GM23248 (cell line): ENCODE data around the gene MED15. TPM values are rescaled to one million over a fixed set of nuclear protein-coding genes. Genes with fewer than 3 reads are reported as not detected.

ENCODE experiments used
- DNase-seq: peaks from one replicate; pipeline ENCODE4 v3.0.0-alpha.2; 2015
- H2AFZ ChIP-seq: fragments of 200-600 bp; sonication (generic); 2 replicates; pipeline ENCODE4 v1.6.1; 2016; ENCODE audit warnings: antibody characterized with exemption
- H3F3A ChIP-seq: fragments of 200-600 bp; sonication (generic); 2 replicates; pipeline ENCODE4 v1.6.1; 2016; ENCODE audit warnings: mild to moderate bottlenecking, antibody characterized with exemption, mixed run types; ENCODE audit not compliant: insufficient read depth
- H3K27ac ChIP-seq: fragments of 200-600 bp; sonication (generic); 2 replicates; pipeline ENCODE4 v1.5.1; 2016; ENCODE audit warnings: mild to moderate bottlenecking
- H3K27me3 ChIP-seq: fragments of 200-600 bp; sonication (generic); replicated peaks from 2 replicates; pipeline ENCODE4 v1.6.1; 2016; ENCODE audit warnings: mild to moderate bottlenecking; ENCODE audit not compliant: insufficient read depth
- H3K36me3 ChIP-seq: fragments of 200-600 bp; sonication (generic); 2 replicates; pipeline ENCODE4 v1.6.1; 2016; ENCODE audit warnings: low read depth, mild to moderate bottlenecking
- H3K4me1 ChIP-seq: fragments of 200-600 bp; sonication (generic); 2 replicates; pipeline ENCODE4 v1.6.1; 2016; ENCODE audit warnings: mild to moderate bottlenecking; ENCODE audit not compliant: insufficient read depth
- H3K4me2 ChIP-seq: fragments of 200-600 bp; sonication (generic); one replicate; pipeline ENCODE4 v1.6.1; 2016; ENCODE audit warnings: mild to moderate bottlenecking; ENCODE audit not compliant: unreplicated experiment
- H3K4me3 ChIP-seq: fragments of 200-600 bp; sonication (generic); 2 replicates; pipeline ENCODE4 v1.5.1; 2016; ENCODE audit warnings: mild to moderate bottlenecking
- H3K79me2 ChIP-seq: fragments of 200-600 bp; sonication (generic); 2 replicates; pipeline ENCODE4 v1.6.1; 2016; ENCODE audit warnings: mild to moderate bottlenecking; ENCODE audit not compliant: insufficient read depth
- H3K9ac ChIP-seq: fragments of 200-600 bp; sonication (generic); 2 replicates; pipeline ENCODE4 v1.6.1; 2016; ENCODE audit warnings: mild to moderate bottlenecking
- H3K9me2 ChIP-seq: fragments of 200-600 bp; sonication (generic); 2 replicates; pipeline ENCODE4 v1.6.1; 2016; ENCODE audit warnings: mixed run types, mild to moderate bottlenecking, moderate library complexity; ENCODE audit not compliant: insufficient read depth
- H3K9me3 ChIP-seq: fragments of 200-600 bp; sonication (generic); one replicate; pipeline ENCODE4 v1.6.1; 2017; ENCODE audit warnings: low read depth
- H4K20me1 ChIP-seq: fragments of 200-600 bp; sonication (generic); 2 replicates; pipeline ENCODE4 v1.6.0; 2016; ENCODE audit not compliant: insufficient read depth
- EZH2 ChIP-seq: fragments of 200-600 bp; sonication (generic); IDR thresholded peaks from 2 replicates; pipeline ENCODE4 v1.6.1; 2018; ENCODE audit warnings: antibody characterized with exemption, mild to moderate bottlenecking; ENCODE audit not compliant: insufficient read depth, poor library complexity, severe bottlenecking
- EZH2phosphoT487 ChIP-seq: fragments of 200-600 bp; sonication (generic); IDR thresholded peaks from 2 replicates; pipeline ENCODE4 v1.6.1; 2018; ENCODE audit warnings: antibody characterized with exemption, moderate library complexity, mild to moderate bottlenecking, low read depth; ENCODE audit not compliant: insufficient read depth
- WGBS, 2 experiments: methylation state at CpG; one replicate each; pipeline ENCODE4 v1.1.6; 2015 to 2017; ENCODE audit warnings: low lambda C conversion rate in 2 of 2, low coverage in 1 of 2; ENCODE audit errors: missing lambda C conversion rate in 2 of 2; 5-methylcytosine and 5-hydroxymethylcytosine counted together
- in situ Hi-C: fragments of 300-500 bp; cut with MboI; formaldehyde crosslinking; loops from 2 replicates; pipeline ENCODE4 v1.15.0; 2020
- polyA plus RNA-seq: library from polyadenylated mRNA; unstranded; fragments of >200 nt; fragmentation: Nextera tagmentation; extraction: Ambion mirVana; gene quantifications from 2 replicates; pipeline ENCODE4 v1.2.1, GENCODE V29; 2016
- total RNA-seq: library from RNA; depleted of rRNA; stranded (reverse); fragments of >200 nt; shearing (Covaris generic); gene quantifications from 2 replicates; pipeline ENCODE4 v1.2.3, GENCODE V29; 2014

Gene MED15
- total and polyA plus RNA-seq, 2 experiments from 2014 or later = 40.2 to 69.7 TPM

- Histone ChIP-seq H3K4me1 (no peaks in the 10 kb centered on the region), H3K9me3 (no peaks in the 10 kb centered on the region), H3F3A (no peaks in the 10 kb centered on the region), H3K9ac (no peak overlapping the region), H3K27me3 (no peaks in the 10 kb centered on the region), H3K27ac (no peak overlapping the region), H3K9me2 (no peaks in the 10 kb centered on the region), H3K4me3 (no peak overlapping the region), H2AFZ (no peak overlapping the region), H4K20me1 (no peaks in the 10 kb centered on the region), H3K36me3 (no peaks in the 10 kb centered on the region), H3K4me2 (no peak overlapping the region), H3K79me2 (no peaks in the 10 kb centered on the region)
- peak; percentile 76 for DNase-seq
- WGBS, 2 experiments = 44 to 51% methylated on average over 13 of the region's 13 CpGs
- TF ChIP-seq EZH2phosphoT487 = no peak
- no peak for TF ChIP-seq EZH2
- in situ Hi-C loops = no loop called here
These were observed 98.8 kb downstream of the MED15 start for GRCh38 chr22:20606041-20606783.

- TF ChIP-seq EZH2 (no peak), EZH2phosphoT487 (no peak)
- Histone ChIP-seq H3K4me2 (no peak overlapping the region), H3K9me3 (no peaks in the 10 kb centered on the region), H3K9me2 (no peaks in the 10 kb centered on the region), H3K27ac (no peak overlapping the region), H3K27me3 (no peaks in the 10 kb centered on the region), H3K9ac (no peak overlapping the region), H3K79me2 (no peaks in the 10 kb centered on the region), H3F3A (no peaks in the 10 kb centered on the region), H3K4me3 (no peak overlapping the region), H4K20me1 (no peaks in the 10 kb centered on the region), H3K36me3 (no peaks in the 10 kb centered on the region), H3K4me1 (no peaks in the 10 kb centered on the region), H2AFZ (no peak overlapping the region)
- 68 to 74% methylated on average over 9 of the region's 9 CpGs for WGBS, 2 experiments
- DNase-seq = no peak
- in situ Hi-C loops = no loop called here
These were observed 99.3 kb downstream of the MED15 start for GRCh38 chr22:20606784-20607128.

GRCh38 chr22:20607157-20607907 lies 99.9 kb downstream of the MED15 start:
- Histone ChIP-seq H3F3A (no peaks in the 10 kb centered on the region), H3K27me3 (no peaks in the 10 kb centered on the region), H3K27ac (no peak overlapping the region), H4K20me1 (no peaks in the 10 kb centered on the region), H3K9ac (no peak overlapping the region), H3K9me2 (no peaks in the 10 kb centered on the region), H3K36me3 (no peaks in the 10 kb centered on the region), H3K9me3 (no peaks in the 10 kb centered on the region), H3K4me3 (no peak overlapping the region), H3K4me2 (no peak overlapping the region), H2AFZ (no peak overlapping the region), H3K79me2 (no peaks in the 10 kb centered on the region), H3K4me1 (no peaks in the 10 kb centered on the region)
- WGBS, 2 experiments = 61 to 63% methylated on average over 27 to 31 of the region's 31 CpGs
- in situ Hi-C loops = no loop called here
- TF ChIP-seq EZH2phosphoT487 (no peak), EZH2 (no peak)
- no peak for DNase-seq

- H3F3A ChIP-seq = no peaks in the 10 kb centered on the region
- WGBS, 2 experiments = 39 to 46% methylated on average over 8 of the region's 8 CpGs
- H3K9ac ChIP-seq = no peak overlapping the region
- no peaks in the 10 kb centered on the region for H4K20me1 ChIP-seq
- DNase-seq = peak; percentile 62
- H3K36me3 ChIP-seq = no peaks in the 10 kb centered on the region
- TF ChIP-seq EZH2phosphoT487 (no peak), EZH2 (no peak)
- H3K79me2 ChIP-seq = no peaks in the 10 kb centered on the region
- H3K4me3 ChIP-seq = no peak overlapping the region
- H3K9me3 ChIP-seq = no peaks in the 10 kb centered on the region
- no peak overlapping the region for H3K4me2 ChIP-seq
- no peaks in the 10 kb centered on the region for H3K9me2 ChIP-seq
- H3K27me3 ChIP-seq = 0 out of 2 replicates have a peak, but pooled peaks cover 5% of the 10 kb centered on the region
- no peak overlapping the region for H2AFZ ChIP-seq
- in situ Hi-C loops = no loop called here
- H3K4me1 ChIP-seq = no peaks in the 10 kb centered on the region
- H3K27ac ChIP-seq = no peak overlapping the region
These were observed 102.9 kb downstream of the MED15 start for GRCh38 chr22:20610243-20610686.
